HepG2 (cell line): Measurements from ENCODE around the gene SKIL. TPM values are rescaled to one million over a fixed set of nuclear protein-coding genes. Genes with fewer than 3 reads are reported as not detected.

Experiments
- AFF4 ChIP-seq: sonication (generic); formaldehyde crosslinking; IDR thresholded peaks from 2 replicates; pipeline ENCODE4 v1.4.0; 2020; ENCODE audit warnings: missing genetic modification reagents
- DMAP1 ChIP-seq: IDR thresholded peaks from 2 replicates; pipeline ENCODE4 v1.6.1; 2016
- E2F2 ChIP-seq: sonication (generic); formaldehyde crosslinking; IDR thresholded peaks from 2 replicates; pipeline ENCODE4 v1.4.0; 2020; ENCODE audit warnings: missing genetic modification reagents, borderline replicate concordance
- FOXJ3 ChIP-seq: sonication (generic); formaldehyde crosslinking; IDR thresholded peaks from 2 replicates; pipeline ENCODE4 v1.4.0; 2020; ENCODE audit warnings: missing genetic modification reagents, mild to moderate bottlenecking, borderline replicate concordance
- FOXK2 ChIP-seq: fragments of 450-650 bp; IDR thresholded peaks from 2 replicates; pipeline ENCODE4 v1.6.1; 2016
- GPN1 ChIP-seq: sonication (generic); formaldehyde crosslinking; IDR thresholded peaks from 2 replicates; pipeline ENCODE4 v1.5.1; 2020; ENCODE audit warnings: missing genetic modification reagents, borderline replicate concordance
- HCFC1 ChIP-seq: fragments of 150-350 bp; IDR thresholded peaks from 2 replicates; pipeline ENCODE4 v1.6.1; 2014; ENCODE audit warnings: low read depth, low read length
- HIVEP1 ChIP-seq: sonication (generic); formaldehyde crosslinking; IDR thresholded peaks from 2 replicates; pipeline ENCODE4 v1.4.0; 2020; ENCODE audit warnings: mild to moderate bottlenecking, missing genetic modification reagents
- HNF4G ChIP-seq, 2 experiments: sonication (generic) in 1 of 2; formaldehyde crosslinking in 1 of 2; IDR thresholded peaks; 2 replicates each; pipeline versions ENCODE4 v1.4.0 to v1.6.1; 2011 to 2020; ENCODE audit warnings: borderline replicate concordance in 2 of 2, low read depth in 2 of 2, mild to moderate bottlenecking in 2 of 2, low read length in 1 of 2, missing genetic modification reagents in 1 of 2, moderate library complexity in 1 of 2
- KAT8 ChIP-seq: IDR thresholded peaks from 2 replicates; pipeline ENCODE4 v1.6.1; 2016; ENCODE audit warnings: missing genetic modification reagents, missing compliant biosample characterization
- KDM5A ChIP-seq: fragments of 200-600 bp; sonication (generic); IDR thresholded peaks from 2 replicates; pipeline ENCODE4 v1.7.0; 2018; ENCODE audit warnings: antibody characterized with exemption, mild to moderate bottlenecking, low read length, borderline replicate concordance
- NRL ChIP-seq: sonication (generic); formaldehyde crosslinking; IDR thresholded peaks from 2 replicates; pipeline ENCODE4 v1.5.0; 2020; ENCODE audit warnings: missing genetic modification reagents, mild to moderate bottlenecking, moderate library complexity, borderline replicate concordance
- RAD51 ChIP-seq: fragments of 450-650 bp; IDR thresholded peaks from 2 replicates; pipeline ENCODE4 v1.6.1; 2016; ENCODE audit warnings: borderline replicate concordance
- SNAI1 ChIP-seq: sonication (generic); formaldehyde crosslinking; IDR thresholded peaks from 2 replicates; pipeline ENCODE4 v1.5.0; 2020; ENCODE audit warnings: mild to moderate bottlenecking, missing genetic modification reagents, borderline replicate concordance
- SOX5 ChIP-seq: IDR thresholded peaks from 2 replicates; pipeline ENCODE4 v1.6.1; 2016; ENCODE audit warnings: borderline replicate concordance
- SPEN ChIP-seq: sonication (generic); formaldehyde crosslinking; IDR thresholded peaks from 2 replicates; pipeline ENCODE4 v1.5.1; 2020; ENCODE audit warnings: low read depth, mild to moderate bottlenecking, missing genetic modification reagents
- THYN1 ChIP-seq: sonication (generic); formaldehyde crosslinking; IDR thresholded peaks from 2 replicates; pipeline ENCODE4 v1.8.1; 2023; ENCODE audit warnings: low read depth, mild to moderate bottlenecking, moderate library complexity, missing genetic modification reagents, borderline replicate concordance
- WIZ ChIP-seq: sonication (generic); formaldehyde crosslinking; IDR thresholded peaks from 2 replicates; pipeline ENCODE4 v1.5.1; 2020; ENCODE audit warnings: mild to moderate bottlenecking, missing genetic modification reagents
- ZMAT3 ChIP-seq: sonication (generic); formaldehyde crosslinking; conservative IDR thresholded peaks from 2 replicates; pipeline ENCODE4 v1.7.0; 2021; ENCODE audit warnings: missing genetic modification reagents
- ZNF12 ChIP-seq: sonication (generic); formaldehyde crosslinking; IDR thresholded peaks from 2 replicates; pipeline ENCODE4 v1.5.0; 2020; ENCODE audit warnings: missing genetic modification reagents
- ZNF232 ChIP-seq: sonication (generic); formaldehyde crosslinking; IDR thresholded peaks from 2 replicates; pipeline ENCODE4 v1.4.0; 2020; ENCODE audit warnings: missing genetic modification reagents, borderline replicate concordance
- ZNF503 ChIP-seq: sonication (generic); formaldehyde crosslinking; IDR thresholded peaks from 2 replicates; pipeline ENCODE4 v1.4.0; 2020; ENCODE audit warnings: missing genetic modification reagents
- ZNF563 ChIP-seq: sonication (generic); formaldehyde crosslinking; IDR thresholded peaks from 2 replicates; pipeline ENCODE4 v1.8.0; 2022; ENCODE audit warnings: mild to moderate bottlenecking, moderate library complexity, missing genetic modification reagents
- polyA plus RNA-seq, 8 experiments: library from polyadenylated mRNA; depleted of rRNA in 3 of 8; stranded (reverse) in 7 of 8; unstranded in 1 of 8; fragments of >200 nt; fragmentation: Illumina TruSeq in 4 of 8; extraction: Trizol in 4 of 8; gene quantifications; 2 replicates each; pipeline versions ENCODE4 v1.2.1 to v1.2.3, GENCODE V29; 2011 to 2016; ENCODE audit warnings: low read depth in 4 of 8, missing spikeins in 1 of 8, mixed read lengths in 1 of 8; ENCODE audit not compliant: insufficient read depth in 1 of 8
- total RNA-seq, 5 experiments: library from RNA; depleted of rRNA; stranded (reverse); fragments of >200 nt; fragmentation: Illumina TruSeq; extraction: Trizol; gene quantifications; 2 replicates each; pipeline ENCODE4 v1.2.3, GENCODE V29; 2016; ENCODE audit warnings: low read depth in 1 of 5

SKIL gene
- total and polyA plus RNA-seq, 2 of the 13 experiments (the other 11 are each of a cell fraction or from before 2014, with no cell fraction given), result 5.2 to 20.7 TPM

- TF ChIP-seq RAD51 (no peak), FOXK2 (peak; percentile 60; the same call in 1 of the 2 replicates), HNF4G (IDR thresholded peaks at IDR 0.05; ENCODE audit: borderline replicate concordance, low read depth, low read length) (peak; percentile 31; the same call in 1 of the 2 replicates), HNF4G (CRISPR knock-in tag; IDR thresholded peaks at IDR 0.05; ENCODE audit: borderline replicate concordance, low read depth) (no peak), FOXJ3 (CRISPR knock-in tag) (peak; percentile 65; the same call in 1 of the 2 replicates), ZMAT3 (CRISPR knock-in tag) (no peak; the same call in 1 of the 2 replicates), AFF4 (no peak), E2F2 (no peak), GPN1 (no peak), DMAP1 (CRISPR knock-in tag) (peak; percentile 66), SOX5 (CRISPR knock-in tag) (peak; percentile 82), ZNF563 (CRISPR knock-in tag) (no peak), WIZ (CRISPR knock-in tag) (peak; percentile 39; the same call in 1 of the 2 replicates), SNAI1 (peak; percentile 69), NRL (peak; percentile 53; the same call in 1 of the 2 replicates), ZNF12 (CRISPR knock-in tag) (no peak), ZNF503 (CRISPR knock-in tag) (peak; percentile 14; the same call in 1 of the 2 replicates), HIVEP1 (CRISPR knock-in tag) (0 out of 2 replicates have a peak, but pooled peaks have one; percentile 51), KAT8 (CRISPR knock-in tag) (peak; percentile 60; the same call in 1 of the 2 replicates), HCFC1 (no peak), THYN1 (CRISPR knock-in tag) (no peak), ZNF232 (CRISPR knock-in tag) (0 out of 2 replicates have a peak, but pooled peaks have one; percentile 16), KDM5A (no peak), SPEN (CRISPR knock-in tag) (peak; percentile 51; the same call in 1 of the 2 replicates)
These were observed 68.2 kb downstream of the SKIL start (continued) for GRCh38 chr3:170425491-170426239.
